ENCODE data around the gene TRIM21.

- no peak for TF ChIP-seq CEBPB (IDR thresholded peaks at IDR 0.05; ENCODE audit: borderline replicate concordance in 1 of 2, low read depth in 2 of 2, low read length in 2 of 2)
- no peak for TF ChIP-seq TCF12 (IDR thresholded peaks at IDR 0.05; ENCODE audit: low read depth, low read length)
- no peak for TF ChIP-seq CTCF (IDR thresholded peaks at IDR 0.05 in 2 of 3, conservative IDR thresholded peaks at IDR 0.05 in 1 of 3; ENCODE audit: control insufficient read depth in 2 of 3, extremely low read depth in 1 of 3, insufficient read depth in 1 of 3, low read depth in 3 of 3, low read length in 3 of 3)
- TF ChIP-seq ZNF592 (IDR thresholded peaks at IDR 0.05), result no peak
- TF ChIP-seq CREB1 (IDR thresholded peaks at IDR 0.05; ENCODE audit: low read depth), result no peak
- TF ChIP-seq PRDM15 (CRISPR knock-in tag; IDR thresholded peaks at IDR 0.05), result no peak
- TF ChIP-seq TCF7 (IDR thresholded peaks at IDR 0.05; ENCODE audit: borderline replicate concordance), result no peak
- no peak for TF ChIP-seq YY1 (IDR thresholded peaks at IDR 0.05; ENCODE audit: low read depth, low read length)
- no peak for TF ChIP-seq SP1 (IDR thresholded peaks at IDR 0.05; ENCODE audit: low read depth, low read length)
- no peak for TF ChIP-seq KDM1A (IDR thresholded peaks at IDR 0.05; ENCODE audit: borderline replicate concordance)
- no peak for TF ChIP-seq MAX (IDR thresholded peaks at IDR 0.05; ENCODE audit: low read depth, low read length)
Measured at GRCh38 chr11:4370166-4370565, 23.3 kb downstream of the TRIM21 start.

Data from GM12878 (cell line).